Mesothelial cell of epicardium (in vitro differentiated cells): Measurements from ENCODE around the gene RIPK3. TPM values are rescaled to one million over a fixed set of nuclear protein-coding genes. Genes with fewer than 3 reads are reported as not detected.

Experiments used
- DNase-seq, 2 experiments: peaks; one replicate each; pipeline ENCODE4 v3.0.0; 2021; ENCODE audit warnings: low spot score in 2 of 2; ENCODE audit not compliant: unreplicated experiment in 2 of 2
- H3K27ac Mint-ChIP-seq: 2 replicates; pipeline ENCODE4 v1.8.0; 2021; ENCODE audit warnings: mixed read lengths
- H3K27me3 Mint-ChIP-seq: 2 replicates; pipeline ENCODE4 v1.8.0; 2021; ENCODE audit warnings: low read depth, mixed read lengths
- H3K36me3 Mint-ChIP-seq: 2 replicates; pipeline ENCODE4 v1.8.0; 2021; ENCODE audit warnings: mixed read lengths
- H3K4me1 Mint-ChIP-seq: 2 replicates; pipeline ENCODE4 v1.8.0; 2021; ENCODE audit warnings: mixed read lengths
- H3K4me3 Mint-ChIP-seq: 2 replicates; pipeline ENCODE4 v1.8.0; 2021; ENCODE audit warnings: mild to moderate bottlenecking, moderate library complexity, mixed read lengths
- H3K9me3 Mint-ChIP-seq: 2 replicates; pipeline ENCODE4 v1.8.0; 2021; ENCODE audit warnings: mixed read lengths
- total RNA-seq: library from RNA; stranded (reverse); gene quantifications from 3 replicates; pipeline ENCODE4 v1.2.1, GENCODE V29; 2021
- TF ChIP-seq, protein P1 (sequence below): fragments of 200-600 bp; sonication (generic); IDR thresholded peaks from one replicate; pipeline ENCODE4 v1.5.0; 2021; ENCODE audit warnings: antibody characterized with exemption; ENCODE audit not compliant: unreplicated experiment

Gene RIPK3
- total RNA-seq, 1 donor from 2014 or later, result 2.0 TPM

DNA sequence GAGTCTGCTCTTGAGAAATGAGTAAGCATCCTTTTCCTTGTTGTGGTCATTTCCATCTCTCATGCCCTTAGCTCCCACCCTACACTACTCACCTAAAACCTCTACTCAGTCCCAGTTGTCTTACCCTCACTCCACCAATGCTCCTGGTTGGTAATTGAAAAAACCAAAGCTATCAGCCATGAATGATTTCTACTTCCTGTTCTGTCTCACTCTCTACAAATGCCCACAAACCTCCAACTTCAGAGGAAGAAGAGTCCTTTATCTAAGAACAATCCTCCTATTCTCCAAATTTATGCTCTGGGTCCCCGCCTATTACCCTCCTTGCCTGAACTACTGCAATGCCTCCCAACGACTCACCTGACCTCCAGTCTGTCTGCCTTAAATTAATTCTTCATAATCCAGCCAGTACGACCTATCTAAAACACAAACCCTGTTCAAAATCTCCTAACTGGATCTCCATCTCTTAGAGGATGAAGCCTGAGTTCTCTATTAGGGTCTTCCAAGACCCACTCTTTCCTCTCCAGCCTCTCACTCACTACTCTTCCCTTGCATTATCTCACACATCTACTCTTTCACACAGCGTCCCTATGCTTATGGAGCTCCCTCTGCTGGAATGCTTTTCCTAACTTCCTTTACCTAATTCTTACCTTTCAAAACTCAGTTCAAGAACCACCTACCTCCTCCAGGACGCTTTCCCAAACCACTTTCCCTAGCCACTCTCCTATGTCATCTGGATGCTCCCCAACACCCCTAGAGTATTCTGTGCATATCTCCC lies 42.4 kb downstream of the RIPK3 start:
- TF ChIP-seq, protein P1, sequence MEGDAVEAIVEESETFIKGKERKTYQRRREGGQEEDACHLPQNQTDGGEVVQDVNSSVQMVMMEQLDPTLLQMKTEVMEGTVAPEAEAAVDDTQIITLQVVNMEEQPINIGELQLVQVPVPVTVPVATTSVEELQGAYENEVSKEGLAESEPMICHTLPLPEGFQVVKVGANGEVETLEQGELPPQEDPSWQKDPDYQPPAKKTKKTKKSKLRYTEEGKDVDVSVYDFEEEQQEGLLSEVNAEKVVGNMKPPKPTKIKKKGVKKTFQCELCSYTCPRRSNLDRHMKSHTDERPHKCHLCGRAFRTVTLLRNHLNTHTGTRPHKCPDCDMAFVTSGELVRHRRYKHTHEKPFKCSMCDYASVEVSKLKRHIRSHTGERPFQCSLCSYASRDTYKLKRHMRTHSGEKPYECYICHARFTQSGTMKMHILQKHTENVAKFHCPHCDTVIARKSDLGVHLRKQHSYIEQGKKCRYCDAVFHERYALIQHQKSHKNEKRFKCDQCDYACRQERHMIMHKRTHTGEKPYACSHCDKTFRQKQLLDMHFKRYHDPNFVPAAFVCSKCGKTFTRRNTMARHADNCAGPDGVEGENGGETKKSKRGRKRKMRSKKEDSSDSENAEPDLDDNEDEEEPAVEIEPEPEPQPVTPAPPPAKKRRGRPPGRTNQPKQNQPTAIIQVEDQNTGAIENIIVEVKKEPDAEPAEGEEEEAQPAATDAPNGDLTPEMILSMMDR, result no peak
- H3K27me3 Mint-ChIP-seq, result no peaks in the 10 kb centered on the region
- no peak for DNase-seq
- H3K27ac Mint-ChIP-seq, result peak overlapping the region; percentile 32
- H3K4me1 Mint-ChIP-seq, result peaks cover 36% of the 10 kb centered on the region
- H3K36me3 Mint-ChIP-seq, result peaks cover 2% of the 10 kb centered on the region
- H3K9me3 Mint-ChIP-seq, result no peaks in the 10 kb centered on the region
- H3K4me3 Mint-ChIP-seq, result peak overlapping the region; percentile 30

DNA sequence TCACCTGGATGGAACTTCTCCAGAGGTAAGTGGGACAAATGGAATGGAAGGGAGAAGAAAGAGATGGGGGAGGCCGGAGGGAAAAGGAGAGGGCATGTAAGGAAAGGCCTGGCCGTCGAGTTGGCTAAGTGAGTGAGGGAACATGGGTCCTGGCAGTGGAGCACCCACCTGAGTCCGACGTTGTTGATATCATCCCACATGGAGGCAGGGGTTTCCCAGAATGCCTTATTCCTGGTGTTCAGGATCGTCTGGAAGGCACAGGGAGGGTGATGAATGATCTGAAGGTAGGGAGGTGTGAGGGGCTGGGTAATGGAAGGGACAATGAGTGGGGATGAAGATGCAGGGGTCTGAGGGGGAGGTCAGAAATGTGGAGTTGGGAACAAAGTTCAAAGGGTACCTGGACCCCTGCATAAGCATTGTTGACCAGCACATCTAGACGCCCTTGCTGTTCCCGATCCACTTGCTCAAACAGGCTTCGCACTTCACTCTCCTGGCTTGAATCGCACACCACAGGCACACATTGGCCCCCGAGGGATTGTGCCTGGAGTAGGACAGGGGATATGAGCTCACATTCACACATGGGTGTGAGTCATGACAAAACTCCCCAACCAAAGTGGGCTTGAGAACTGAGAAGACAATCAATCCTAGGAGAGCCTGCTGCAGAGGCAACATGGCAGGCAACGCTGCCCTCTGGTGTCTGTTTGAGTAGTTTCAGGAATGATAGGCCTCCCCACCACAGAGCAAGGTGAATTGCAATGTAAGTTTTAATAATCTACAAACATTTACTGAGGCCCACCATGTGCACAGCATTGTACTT lies 43.2 kb downstream of the RIPK3 start:
- Mint-ChIP-seq H3K4me1 (peaks cover 35% of the 10 kb centered on the region), H3K27me3 (no peaks in the 10 kb centered on the region), H3K9me3 (no peaks in the 10 kb centered on the region), H3K27ac (peak overlapping the region; percentile 76), H3K4me3 (no peak overlapping the region), H3K36me3 (peaks cover 3% of the 10 kb centered on the region)
- peak in 1 of 2 experiments; percentile 61 for DNase-seq
- TF ChIP-seq, protein P1, result peak; percentile 56

DNA sequence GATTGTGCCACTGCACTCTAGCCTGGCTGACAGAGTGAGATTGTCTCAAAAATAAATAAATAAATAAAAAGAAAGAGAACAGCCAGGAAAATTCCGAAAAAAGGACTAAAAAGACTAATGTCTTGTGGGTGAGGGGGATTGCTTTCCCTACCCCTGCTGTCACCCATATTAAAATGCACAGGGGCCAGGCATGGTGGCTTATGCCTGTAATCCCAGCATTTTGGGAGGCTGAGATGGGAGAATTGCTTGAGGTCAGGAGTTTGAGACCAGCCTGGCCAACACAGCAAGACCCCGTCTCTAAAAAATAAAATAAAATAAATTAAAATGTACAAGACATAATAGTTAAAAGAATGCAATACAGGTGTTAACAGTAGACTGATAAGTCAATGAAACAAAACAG lies 46.3 kb downstream of the RIPK3 start:
- DNase-seq, result no peak
- no peak overlapping the region for H3K4me3 Mint-ChIP-seq
- no peaks in the 10 kb centered on the region for H3K9me3 Mint-ChIP-seq
- no peak overlapping the region for H3K27ac Mint-ChIP-seq
- H3K36me3 Mint-ChIP-seq, result peaks cover 9% of the 10 kb centered on the region
- peaks cover 12% of the 10 kb centered on the region for H3K4me1 Mint-ChIP-seq
- TF ChIP-seq, protein P1, result no peak
- no peaks in the 10 kb centered on the region for H3K27me3 Mint-ChIP-seq

DNA sequence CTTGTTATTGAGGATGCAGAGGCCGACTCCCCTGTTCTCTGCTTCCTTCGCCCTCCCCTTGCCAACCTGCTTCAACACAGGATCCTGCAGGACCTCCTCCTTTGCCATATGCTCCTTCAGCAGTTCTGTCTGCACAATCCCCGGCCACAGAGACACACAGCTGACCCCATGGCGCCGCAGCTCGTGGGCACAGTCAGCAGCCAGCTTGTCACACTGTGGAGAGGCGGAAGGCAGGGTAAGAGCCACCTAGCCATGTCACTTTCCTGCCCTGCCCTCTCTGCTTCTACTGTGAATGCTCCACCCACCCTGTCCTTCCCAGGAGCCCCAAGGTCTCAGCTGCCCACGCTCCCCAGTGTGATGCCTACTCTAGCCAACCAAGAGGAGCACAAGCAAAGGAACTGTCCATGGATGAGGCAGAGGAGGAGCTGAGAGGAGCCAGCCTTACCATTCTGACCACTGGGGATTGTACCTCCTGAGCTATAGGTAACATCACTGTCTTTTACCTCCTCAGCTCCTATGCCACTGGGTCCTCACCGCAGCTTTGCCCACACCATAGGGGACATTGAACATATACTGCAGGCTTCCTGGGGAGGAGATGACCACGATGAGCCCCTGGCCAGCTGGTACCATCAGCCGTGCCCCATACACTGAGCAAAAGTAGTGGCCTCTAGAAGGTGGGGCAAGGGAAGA lies 47.5 kb downstream of the RIPK3 start:
- Mint-ChIP-seq H3K4me3 (no peak overlapping the region), H3K27me3 (no peaks in the 10 kb centered on the region), H3K9me3 (no peaks in the 10 kb centered on the region), H3K36me3 (peaks cover 9% of the 10 kb centered on the region), H3K4me1 (peaks cover 6% of the 10 kb centered on the region), H3K27ac (no peak overlapping the region)
- DNase-seq, result no peak
- TF ChIP-seq, protein P1, result no peak

DNA sequence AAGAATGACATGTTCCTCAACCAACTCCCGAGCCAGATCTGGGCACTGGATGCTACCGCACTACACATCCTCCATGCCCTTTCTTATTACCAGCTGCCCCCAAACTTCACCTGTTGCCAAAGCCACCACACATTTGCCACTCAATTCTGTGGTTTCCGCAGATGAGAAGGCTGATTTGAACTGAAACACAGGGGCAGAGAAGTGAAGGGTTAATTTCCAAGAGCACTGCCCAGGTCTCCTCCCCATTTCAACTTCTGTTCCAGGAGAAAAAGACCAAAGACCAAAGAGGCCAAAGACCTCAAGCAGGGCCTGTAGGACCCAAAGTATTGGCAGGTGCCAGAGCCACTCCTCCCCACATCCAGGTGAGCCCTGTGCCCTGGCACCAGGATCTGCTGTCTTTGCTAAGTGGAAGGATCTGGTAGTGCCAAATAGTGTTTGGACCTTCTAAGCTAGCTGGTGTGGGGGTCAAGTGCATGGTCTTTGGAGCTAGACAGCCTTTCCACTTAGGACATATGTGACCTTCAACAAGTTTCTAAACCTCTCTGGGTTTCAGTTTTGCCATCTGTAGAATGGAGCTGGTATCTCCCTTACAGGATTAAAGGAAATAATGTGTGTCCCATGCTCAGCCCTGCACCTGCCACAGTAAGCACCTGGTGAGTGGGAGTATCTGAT lies 48.2 kb downstream of the RIPK3 start:
- TF ChIP-seq, protein P1, result no peak
- no peaks in the 10 kb centered on the region for H3K27me3 Mint-ChIP-seq
- H3K36me3 Mint-ChIP-seq, result peaks cover 9% of the 10 kb centered on the region
- H3K4me3 Mint-ChIP-seq, result no peak overlapping the region
- DNase-seq, result no peak
- no peak overlapping the region for H3K27ac Mint-ChIP-seq
- no peaks in the 10 kb centered on the region for H3K4me1 Mint-ChIP-seq
- H3K9me3 Mint-ChIP-seq, result no peaks in the 10 kb centered on the region
